ENCODE measurements around the gene RBMY1J. TPM values are rescaled to one million over a fixed set of nuclear protein-coding genes. Genes with fewer than 3 reads are reported as not detected.
"Not testable (repeated sequence)": the region's sequence is repeated elsewhere in the genome, so short reads cannot be mapped to it uniquely, and the experiment has no call there.

Gene RBMY1J
- not detected for polyA plus RNA-seq
- long read RNA-seq, donor 1 = 0 reads
- long read RNA-seq, donor 2 = 0 reads
- long read RNA-seq, donor 3 = 0 reads
- long read RNA-seq, donor 4 = 0 reads
- long read RNA-seq, donor 5 = 0 reads
- long read RNA-seq, donor 6 = 0 reads
- long read RNA-seq, donor 7 = 0 reads
- long read RNA-seq, donor 8 = 0 reads
- long read RNA-seq, donor 9 = 0 reads
- long read RNA-seq, donor 10 = 0 reads
- long read RNA-seq, donor 11 = 0 reads

- WGBS (ENCODE audit: insufficient coverage, low lambda C conversion rate) = no CpG with 5 or more reads among the region's 26 CpGs
Measured at GRCh38 chrY:22403110-22403509, at the start of gene RBMY1J. RBMY1J (plus strand) TSS chrY:22403410; CDS start chrY:22405448, 2,038 bp downstream.

GRCh38 chrY:22367416-22367815 lies 35.8 kb upstream of the RBMY1J start:
- Histone ChIP-seq H3K27ac (ENCODE audit: low read length) (no peak overlapping the region), H3K4me3 (ENCODE audit: low read length) (no peak overlapping the region), H3K4me1 (ENCODE audit: control insufficient read depth, insufficient read depth, low read length) (no peaks in the 10 kb centered on the region), H3K27me3 (ENCODE audit: control insufficient read depth, insufficient read depth, low read length) (no peaks in the 10 kb centered on the region), H3K36me3 (ENCODE audit: control insufficient read depth, insufficient read depth, low read length) (no peaks in the 10 kb centered on the region), H3K9me3 (ENCODE audit: control insufficient read depth, low read depth, low read length) (peaks cover 7% of the 10 kb centered on the region)
- no peak for DNase-seq
- no CpG with 5 or more reads among the region's 14 CpGs for WGBS (ENCODE audit: insufficient coverage, low lambda C conversion rate)

More at GRCh38 chrY:22403110-22403509, at the start of gene RBMY1J:
- not testable (repeated sequence) for H3K9me3 ChIP-seq (ENCODE audit: control insufficient read depth, low read depth, low read length); H3K36me3 ChIP-seq (ENCODE audit: control insufficient read depth, insufficient read depth, low read length); H3K4me1 ChIP-seq (ENCODE audit: control insufficient read depth, insufficient read depth, low read length); H3K4me3 ChIP-seq (ENCODE audit: low read length); H3K27ac ChIP-seq (ENCODE audit: low read length); H3K27me3 ChIP-seq (ENCODE audit: control insufficient read depth, insufficient read depth, low read length); DNase-seq

GRCh38 chrY:22370623-22371022 lies 32.6 kb upstream of the RBMY1J start:
- Histone ChIP-seq H3K9me3 (ENCODE audit: control insufficient read depth, low read depth, low read length) (peaks cover 7% of the 10 kb centered on the region), H3K4me1 (ENCODE audit: control insufficient read depth, insufficient read depth, low read length) (no peaks in the 10 kb centered on the region), H3K27me3 (ENCODE audit: control insufficient read depth, insufficient read depth, low read length) (no peaks in the 10 kb centered on the region), H3K27ac (ENCODE audit: low read length) (no peak overlapping the region), H3K4me3 (ENCODE audit: low read length) (no peak overlapping the region), H3K36me3 (ENCODE audit: control insufficient read depth, insufficient read depth, low read length) (no peaks in the 10 kb centered on the region)
- DNase-seq = no peak

- Histone ChIP-seq H3K36me3 (ENCODE audit: control insufficient read depth, insufficient read depth, low read length) (no peaks in the 10 kb centered on the region), H3K27ac (ENCODE audit: low read length) (no peak overlapping the region), H3K4me1 (ENCODE audit: control insufficient read depth, insufficient read depth, low read length) (no peaks in the 10 kb centered on the region), H3K9me3 (ENCODE audit: control insufficient read depth, low read depth, low read length) (no peaks in the 10 kb centered on the region), H3K27me3 (ENCODE audit: control insufficient read depth, insufficient read depth, low read length) (no peaks in the 10 kb centered on the region), H3K4me3 (ENCODE audit: low read length) (no peak overlapping the region)
- DNase-seq = no peak
Measured at GRCh38 chrY:22373494-22373893, 29.7 kb upstream of the RBMY1J start.

GRCh38 chrY:22444718-22445396 lies 41.6 kb downstream of the RBMY1J start:
- not testable (repeated sequence) for H3K4me1 ChIP-seq (ENCODE audit: control insufficient read depth, insufficient read depth, low read length); H3K27ac ChIP-seq (ENCODE audit: low read length); H3K9me3 ChIP-seq (ENCODE audit: control insufficient read depth, low read depth, low read length); DNase-seq; H3K4me3 ChIP-seq (ENCODE audit: low read length); H3K27me3 ChIP-seq (ENCODE audit: control insufficient read depth, insufficient read depth, low read length); H3K36me3 ChIP-seq (ENCODE audit: control insufficient read depth, insufficient read depth, low read length)
- WGBS (ENCODE audit: insufficient coverage, low lambda C conversion rate) = no CpG with 5 or more reads among the region's 8 CpGs

GRCh38 chrY:22455522-22455921 lies 52.3 kb downstream of the RBMY1J start:
- not testable (repeated sequence) for DNase-seq

GRCh38 chrY:22461962-22462361 lies 58.8 kb downstream of the RBMY1J start:
- not testable (repeated sequence) for H3K27ac ChIP-seq (ENCODE audit: low read length); H3K9me3 ChIP-seq (ENCODE audit: control insufficient read depth, low read depth, low read length); H3K4me3 ChIP-seq (ENCODE audit: low read length); DNase-seq; H3K4me1 ChIP-seq (ENCODE audit: control insufficient read depth, insufficient read depth, low read length); H3K36me3 ChIP-seq (ENCODE audit: control insufficient read depth, insufficient read depth, low read length); H3K27me3 ChIP-seq (ENCODE audit: control insufficient read depth, insufficient read depth, low read length)
- no CpG with 5 or more reads among the region's 10 CpGs for WGBS (ENCODE audit: insufficient coverage, low lambda C conversion rate)

More at GRCh38 chrY:22455522-22455921, 52.3 kb downstream of the RBMY1J start:
- not testable (repeated sequence) for H3K9me3 ChIP-seq (ENCODE audit: control insufficient read depth, low read depth, low read length); H3K4me1 ChIP-seq (ENCODE audit: control insufficient read depth, insufficient read depth, low read length); H3K4me3 ChIP-seq (ENCODE audit: low read length); H3K36me3 ChIP-seq (ENCODE audit: control insufficient read depth, insufficient read depth, low read length); H3K27me3 ChIP-seq (ENCODE audit: control insufficient read depth, insufficient read depth, low read length); H3K27ac ChIP-seq (ENCODE audit: low read length)
- no CpG with 5 or more reads among the region's 8 CpGs for WGBS (ENCODE audit: insufficient coverage, low lambda C conversion rate)

Other genes with a start within 250 kb of the RBMY1J start
- not detected for gene RBMY1F, start 220.5 kb upstream of the RBMY1J start, polyA plus RNA-seq